WTC11 (cell line): ENCODE measurements around the gene RBBP4. TPM values are rescaled to one million over a fixed set of nuclear protein-coding genes. Genes with fewer than 3 reads are reported as not detected.

Source experiments
- ATAC-seq: fragments of 200-7000 bp; cut with Tn5 transposase; 2 replicates; pipeline ENCODE4 v1.10.0; 2021; ENCODE audit warnings: mild to moderate bottlenecking, moderate library complexity
- CTCF ChIA-PET: fragments of 300-600 bp; sonication (Branson Sonifier 250); formaldehyde crosslinking; loops from one replicate; lab custom pipeline; 2021; ENCODE audit warnings: antibody characterized with exemption; lab: Charles Lee
- POLR2A ChIA-PET: fragments of 350-600 bp; sonication (Branson Sonifier 250); formaldehyde crosslinking; loops from one replicate; lab custom pipeline; 2021; ENCODE audit warnings: antibody characterized with exemption; lab: Charles Lee
- DNase-seq: peaks from one replicate; pipeline ENCODE4 v3.0.0; 2021; ENCODE audit warnings: low spot score
- H3K27ac Mint-ChIP-seq: 2 replicates; pipeline ENCODE4 v1.8.0; 2021; ENCODE audit warnings: mixed read lengths
- H3K27me3 Mint-ChIP-seq: 2 replicates; pipeline ENCODE4 v1.8.0; 2021; ENCODE audit warnings: low read depth, mild to moderate bottlenecking, moderate library complexity, mixed read lengths
- H3K36me3 Mint-ChIP-seq: 2 replicates; pipeline ENCODE4 v1.8.0; 2021; ENCODE audit warnings: mixed read lengths
- H3K4me1 Mint-ChIP-seq: 2 replicates; pipeline ENCODE4 v1.8.0; 2022; ENCODE audit warnings: mixed read lengths
- H3K4me3 Mint-ChIP-seq: 2 replicates; pipeline ENCODE4 v1.8.0; 2021; ENCODE audit warnings: mild to moderate bottlenecking, moderate library complexity, mixed read lengths
- H3K9me3 Mint-ChIP-seq: 2 replicates; pipeline ENCODE4 v1.8.0; 2021; ENCODE audit warnings: mixed read lengths
- ATF3 ChIP-seq: sonication (generic); formaldehyde crosslinking; conservative IDR thresholded peaks from 2 replicates; pipeline ENCODE4 v1.8.1; 2022; ENCODE audit warnings: mild to moderate bottlenecking, missing genetic modification reagents
- CREM ChIP-seq: sonication (generic); formaldehyde crosslinking; IDR thresholded peaks from 2 replicates; pipeline ENCODE4 v1.8.1; 2022; ENCODE audit warnings: mild to moderate bottlenecking, missing genetic modification reagents, moderate library complexity
- CTCF ChIP-seq: fragments of 200-600 bp; IDR thresholded peaks from 2 replicates; pipeline ENCODE4 v1.8.0; 2022; ENCODE audit warnings: antibody characterized with exemption
- E2F4 ChIP-seq: sonication (generic); formaldehyde crosslinking; IDR thresholded peaks from 2 replicates; pipeline ENCODE4 v1.8.1; 2022; ENCODE audit warnings: low read depth, mild to moderate bottlenecking, moderate library complexity, missing genetic modification reagents, borderline replicate concordance
- ESRRA ChIP-seq: sonication (generic); formaldehyde crosslinking; IDR thresholded peaks from 2 replicates; pipeline ENCODE4 v1.8.1; 2022; ENCODE audit warnings: mild to moderate bottlenecking, missing genetic modification reagents, borderline replicate concordance
- FOXK1 ChIP-seq: sonication (generic); formaldehyde crosslinking; IDR thresholded peaks from 2 replicates; pipeline ENCODE4 v1.8.0; 2022; ENCODE audit warnings: mild to moderate bottlenecking, moderate library complexity, missing genetic modification reagents
- FOXP1 ChIP-seq: sonication (generic); formaldehyde crosslinking; IDR thresholded peaks from 2 replicates; pipeline ENCODE4 v1.8.0; 2022; ENCODE audit warnings: missing genetic modification reagents, mild to moderate bottlenecking, moderate library complexity, borderline replicate concordance
- HMGXB4 ChIP-seq: sonication (generic); formaldehyde crosslinking; IDR thresholded peaks from 2 replicates; pipeline ENCODE4 v1.8.1; 2023; ENCODE audit warnings: mild to moderate bottlenecking, moderate library complexity, missing genetic modification reagents
- IRF1 ChIP-seq: sonication (generic); formaldehyde crosslinking; IDR thresholded peaks from 2 replicates; pipeline ENCODE4 v1.8.0; 2023; ENCODE audit warnings: missing genetic modification reagents
- JAZF1 ChIP-seq: fragments of 250-450 bp; sonication (Bioruptor Pico); IDR thresholded peaks from 2 replicates; pipeline ENCODE4 v1.9.0; 2021; ENCODE audit warnings: moderate library complexity, mild to moderate bottlenecking, inconsistent platforms
- NFE2L1 ChIP-seq: sonication (generic); formaldehyde crosslinking; IDR thresholded peaks from 2 replicates; pipeline ENCODE4 v1.8.1; 2023; ENCODE audit warnings: missing genetic modification reagents
- NFYB ChIP-seq: sonication (generic); formaldehyde crosslinking; conservative IDR thresholded peaks from 2 replicates; pipeline ENCODE4 v1.8.0; 2022; ENCODE audit warnings: low read depth, missing genetic modification reagents
- NR2C2 ChIP-seq: sonication (generic); formaldehyde crosslinking; IDR thresholded peaks from 2 replicates; pipeline ENCODE4 v1.8.0; 2022; ENCODE audit warnings: mild to moderate bottlenecking, missing genetic modification reagents
- PREB ChIP-seq: sonication (generic); formaldehyde crosslinking; IDR thresholded peaks from 2 replicates; pipeline ENCODE4 v1.8.1; 2022; ENCODE audit warnings: mild to moderate bottlenecking, missing genetic modification reagents, moderate library complexity, borderline replicate concordance
- PRRX2 ChIP-seq: fragments of 250-450 bp; sonication (Bioruptor Pico); IDR thresholded peaks from 2 replicates; pipeline ENCODE4 v1.8.0; 2021; ENCODE audit warnings: mild to moderate bottlenecking
- RORB ChIP-seq: fragments of 250-450 bp; sonication (Bioruptor Pico); IDR thresholded peaks from 2 replicates; pipeline ENCODE4 v1.9.0; 2021; ENCODE audit warnings: mild to moderate bottlenecking
- SOX15 ChIP-seq: fragments of 250-450 bp; sonication (Bioruptor Pico); IDR thresholded peaks from 2 replicates; pipeline ENCODE4 v1.9.0; 2021; ENCODE audit warnings: mild to moderate bottlenecking
- TEAD4 ChIP-seq: sonication (generic); formaldehyde crosslinking; IDR thresholded peaks from 2 replicates; pipeline ENCODE4 v1.8.0; 2022; ENCODE audit warnings: mild to moderate bottlenecking, missing genetic modification reagents
- TP53 ChIP-seq: sonication (generic); formaldehyde crosslinking; IDR thresholded peaks from 2 replicates; pipeline ENCODE4 v1.8.1; 2023; ENCODE audit warnings: mild to moderate bottlenecking, missing genetic modification reagents
- USF1 ChIP-seq: sonication (generic); formaldehyde crosslinking; IDR thresholded peaks from 2 replicates; pipeline ENCODE4 v1.8.0; 2022; ENCODE audit warnings: mild to moderate bottlenecking, missing genetic modification reagents
- ZMAT4 ChIP-seq: fragments of 250-450 bp; sonication (Bioruptor Pico); IDR thresholded peaks from 2 replicates; pipeline ENCODE4 v1.9.0; 2021; ENCODE audit warnings: mild to moderate bottlenecking
- ZNF219 ChIP-seq: sonication (generic); formaldehyde crosslinking; IDR thresholded peaks from 2 replicates; pipeline ENCODE4 v1.8.0; 2023; ENCODE audit warnings: missing genetic modification reagents, mild to moderate bottlenecking, borderline replicate concordance
- ZNF425 ChIP-seq: fragments of 250-450 bp; sonication (Bioruptor Pico); conservative IDR thresholded peaks from 2 replicates; pipeline ENCODE4 v1.9.0; 2021; ENCODE audit warnings: mild to moderate bottlenecking
- ZSCAN18 ChIP-seq: fragments of 250-450 bp; sonication (Bioruptor Pico); IDR thresholded peaks from 2 replicates; pipeline ENCODE4 v2.1.2; 2022; ENCODE audit warnings: mild to moderate bottlenecking, moderate library complexity
- total RNA-seq: library from RNA; stranded (reverse); gene quantifications from 3 replicates; pipeline ENCODE4 v1.2.3, GENCODE V29; 2021

The RBBP4 gene
- total RNA-seq, 1 experiment from 2014 or later = 331 TPM

- Mint-ChIP-seq H3K4me3 (no peak overlapping the region), H3K36me3 (no peaks in the 10 kb centered on the region), H3K9me3 (no peaks in the 10 kb centered on the region), H3K4me1 (peaks cover 18% of the 10 kb centered on the region), H3K27me3 (peaks cover 4% of the 10 kb centered on the region), H3K27ac (no peak overlapping the region)
- no peak for ATAC-seq
- TF ChIP-seq USF1 (CRISPR knock-in tag) (no peak), ATF3 (CRISPR knock-in tag) (no peak), ESRRA (CRISPR knock-in tag) (no peak), NFYB (no peak), FOXK1 (no peak), ZNF219 (CRISPR knock-in tag) (no peak), IRF1 (CRISPR knock-in tag) (no peak), PREB (CRISPR knock-in tag) (no peak), CTCF (no peak), TP53 (CRISPR knock-in tag) (no peak), E2F4 (CRISPR knock-in tag) (no peak), CREM (CRISPR knock-in tag) (no peak), JAZF1 (CRISPR knock-in tag) (no peak)
- no peak for DNase-seq
- CTCF ChIA-PET = interaction anchor here (3.4 kb wide), 1 partner anchor 55 kb away, joined by 36 read pairs; no protein-coding TSS in a partner anchor
- POLR2A ChIA-PET = interaction anchor here (1.0 kb wide), 1 partner anchor 20 kb away, joined by 4 read pairs; no protein-coding TSS in a partner anchor
Observed at GRCh38 chr1:32718527-32718926, 67.5 kb downstream of the RBBP4 start.

GRCh38 chr1:32719681-32720275, 68.8 kb downstream of the RBBP4 start:
- Mint-ChIP-seq H3K27ac (no peak overlapping the region), H3K4me1 (peaks cover 22% of the 10 kb centered on the region), H3K27me3 (peaks cover 4% of the 10 kb centered on the region), H3K4me3 (no peak overlapping the region), H3K9me3 (no peaks in the 10 kb centered on the region), H3K36me3 (no peaks in the 10 kb centered on the region)
- ChIA-PET CTCF (no interaction called here), POLR2A (no interaction called here)
- ATAC-seq (no peak), DNase-seq (no peak)
- no peak for TF ChIP-seq SOX15 (CRISPR knock-in tag)
- no peak for TF ChIP-seq FOXP1 (CRISPR knock-in tag)
- no peak for TF ChIP-seq NR2C2 (CRISPR knock-in tag)
- no peak for TF ChIP-seq NFE2L1 (CRISPR knock-in tag)
- no peak for TF ChIP-seq HMGXB4 (CRISPR knock-in tag)
- TF ChIP-seq RORB = no peak
- TF ChIP-seq ZSCAN18 (CRISPR knock-in tag) = no peak
- no peak for TF ChIP-seq PRRX2 (CRISPR knock-in tag)
- no peak for TF ChIP-seq ZNF425
- TF ChIP-seq TEAD4 (CRISPR knock-in tag) = no peak
- no peak for TF ChIP-seq ZMAT4 (CRISPR knock-in tag)
